Effector memory CD4-positive, alpha-beta T cell (primary cell): ENCODE data around the gene COMP.
"Not testable (repeated sequence)": the region's sequence is repeated elsewhere in the genome, so short reads cannot be mapped to it uniquely, and the experiment has no call there.

ENCODE experiments used
- DNase-seq, 3 donors: peaks; one replicate each; pipeline ENCODE4 v3.0.0-alpha.2; 2020
- H3K27ac ChIP-seq: 2 replicates; pipeline ENCODE4 v1.7.0; 2013; ENCODE audit warnings: mild to moderate bottlenecking, low read length, moderate library complexity; ENCODE audit not compliant: insufficient read depth, poor library complexity, severe bottlenecking
- H3K27me3 ChIP-seq: replicated peaks from 2 replicates; pipeline ENCODE4 v1.7.0; 2013; ENCODE audit warnings: mild to moderate bottlenecking, low read length; ENCODE audit not compliant: insufficient read depth, control insufficient read depth, poor library complexity, severe bottlenecking
- H3K36me3 ChIP-seq: 2 replicates; pipeline ENCODE4 v1.7.0; 2013; ENCODE audit warnings: mild to moderate bottlenecking, low read length, moderate library complexity; ENCODE audit not compliant: control insufficient read depth, insufficient read depth
- H3K4me1 ChIP-seq: 2 replicates; pipeline ENCODE4 v1.7.0; 2013; ENCODE audit warnings: low read length, mild to moderate bottlenecking; ENCODE audit not compliant: control insufficient read depth, insufficient read depth, poor library complexity, severe bottlenecking
- H3K4me3 ChIP-seq: 2 replicates; pipeline ENCODE4 v1.7.0; 2013; ENCODE audit warnings: low read length, low read depth, mild to moderate bottlenecking; ENCODE audit not compliant: insufficient read depth, poor library complexity, severe bottlenecking
- H3K9me3 ChIP-seq: 2 replicates; pipeline ENCODE4 v1.7.0; 2013; ENCODE audit warnings: mild to moderate bottlenecking, low read length, moderate library complexity; ENCODE audit not compliant: control insufficient read depth

Gene COMP

GRCh38 chr19:18737337-18737953, 53.7 kb downstream of the COMP start:
- no peaks in the 10 kb centered on the region for H3K4me1 ChIP-seq

GRCh38 chr19:18736415-18737336, 54.4 kb downstream of the COMP start:
- H3K4me3 ChIP-seq: no peak overlapping the region
- no peaks in the 10 kb centered on the region for H3K27me3 ChIP-seq
- H3K27ac ChIP-seq: no peak overlapping the region
- H3K4me1 ChIP-seq: no peaks in the 10 kb centered on the region
- no peaks in the 10 kb centered on the region for H3K36me3 ChIP-seq
- no peak for DNase-seq
- no peaks in the 10 kb centered on the region for H3K9me3 ChIP-seq

More at GRCh38 chr19:18737337-18737953, 53.7 kb downstream of the COMP start:
- no peak for DNase-seq
- Histone ChIP-seq H3K9me3 (no peaks in the 10 kb centered on the region), H3K4me3 (no peak overlapping the region), H3K36me3 (no peaks in the 10 kb centered on the region), H3K27ac (no peak overlapping the region), H3K27me3 (no peaks in the 10 kb centered on the region)

- no peaks in the 10 kb centered on the region for H3K36me3 ChIP-seq
- no peaks in the 10 kb centered on the region for H3K9me3 ChIP-seq
- no peaks in the 10 kb centered on the region for H3K4me1 ChIP-seq
- no peak for DNase-seq
- H3K27ac ChIP-seq: no peak overlapping the region
- H3K27me3 ChIP-seq: no peaks in the 10 kb centered on the region
- H3K4me3 ChIP-seq: no peak overlapping the region
Measured at GRCh38 chr19:18735752-18736151, 55.4 kb downstream of the COMP start.

- Histone ChIP-seq H3K27me3 (no peaks in the 10 kb centered on the region), H3K4me3 (no peak overlapping the region)
- no peak for DNase-seq
Measured at GRCh38 chr19:18735324-18735723, 55.8 kb downstream of the COMP start.

GRCh38 chr19:18733762-18734332, 57.3 kb downstream of the COMP start:
- DNase-seq, H3K36me3 ChIP-seq, H3K27me3 ChIP-seq, H3K27ac ChIP-seq, H3K4me1 ChIP-seq, H3K4me3 ChIP-seq, H3K9me3 ChIP-seq: not testable (repeated sequence)

More at GRCh38 chr19:18735324-18735723, 55.8 kb downstream of the COMP start:
- H3K27ac ChIP-seq: no peak overlapping the region
- H3K36me3 ChIP-seq: no peaks in the 10 kb centered on the region
- H3K9me3 ChIP-seq: no peaks in the 10 kb centered on the region
- H3K4me1 ChIP-seq: no peaks in the 10 kb centered on the region

- no peak for DNase-seq
- H3K27me3 ChIP-seq: no peaks in the 10 kb centered on the region
- H3K4me1 ChIP-seq: no peaks in the 10 kb centered on the region
- no peak overlapping the region for H3K27ac ChIP-seq
- no peaks in the 10 kb centered on the region for H3K9me3 ChIP-seq
- H3K36me3 ChIP-seq: no peaks in the 10 kb centered on the region
- H3K4me3 ChIP-seq: no peak overlapping the region
Measured at GRCh38 chr19:18733196-18733647, 57.9 kb downstream of the COMP start.
